Activated CD8-positive, alpha-beta memory T cell treated with anti-CD3 and anti-CD28 coated beads, Interleukin-2, amount 50 U/mL, for 48 hours (primary cell): ENCODE results near the gene RBM18.

Source experiments
- DNase-seq: peaks from one replicate; pipeline ENCODE4 v3.0.0-alpha.2; 2020

Gene RBM18

GRCh38 chr9:122202111-122202510 lies 62.5 kb downstream of the RBM18 start:
- DNase-seq = no peak

- no peak for DNase-seq
Measured at GRCh38 chr9:122201641-122202040, 63.0 kb downstream of the RBM18 start.

GRCh38 chr9:122200960-122201595 lies 63.6 kb downstream of the RBM18 start:
- DNase-seq = no peak

GRCh38 chr9:122197882-122198281 lies 66.8 kb downstream of the RBM18 start:
- DNase-seq = no peak

GRCh38 chr9:122197426-122197825 lies 67.2 kb downstream of the RBM18 start:
- no peak for DNase-seq

GRCh38 chr9:122195875-122196274 lies 68.8 kb downstream of the RBM18 start:
- DNase-seq = no peak

- no peak for DNase-seq
Measured at GRCh38 chr9:122193651-122194050, 71.0 kb downstream of the RBM18 start.

GRCh38 chr9:122192914-122193525 lies 71.6 kb downstream of the RBM18 start:
- no peak for DNase-seq

GRCh38 chr9:122192261-122192875 lies 72.3 kb downstream of the RBM18 start:
- DNase-seq = no peak

GRCh38 chr9:122191584-122191983 lies 73.1 kb downstream of the RBM18 start:
- no peak for DNase-seq

GRCh38 chr9:122190597-122191381 lies 73.9 kb downstream of the RBM18 start:
- no peak for DNase-seq

GRCh38 chr9:122188369-122188768 lies 76.3 kb downstream of the RBM18 start:
- no peak for DNase-seq
